Measurements from ENCODE around the gene RFX2. TPM values are rescaled to one million over a fixed set of nuclear protein-coding genes. Genes with fewer than 3 reads are reported as not detected.
"Not testable (repeated sequence)": the region's sequence is repeated elsewhere in the genome, so short reads cannot be mapped to it uniquely, and the experiment has no call there.

RFX2 gene
- total and polyA plus RNA-seq, 2 donors from 2014 or later: 4.6 to 12.6 TPM

GRCh38 chr19:6113616-6114188 lies 3.4 kb upstream of the RFX2 start:
- Histone ChIP-seq H3K4me3 (ENCODE audit: low read length in 3 of 3) (no peak overlapping the region), H3K9ac (ENCODE audit: low read length in 3 of 3) (no peak overlapping the region), H3K36me3 (ENCODE audit: control insufficient read depth in 2 of 3, insufficient read depth in 3 of 3, low read length in 3 of 3) (no peaks in the 10 kb centered on the region), H3K4me1 (ENCODE audit: control insufficient read depth in 2 of 3, insufficient read depth in 2 of 3, low read depth in 1 of 3, low read length in 3 of 3) (peaks cover 0 to 9% (median 0%) of the 10 kb centered on the region in 3 donors), H3K27me3 (ENCODE audit: control insufficient read depth, insufficient read depth, low read length) (no peaks in the 10 kb centered on the region), H3K27ac (ENCODE audit: low read depth in 2 of 2, low read length in 2 of 2) (no peak overlapping the region), H3K9me3 (ENCODE audit: control insufficient read depth in 2 of 3, insufficient read depth in 1 of 3, low read length in 3 of 3) (no peaks in the 10 kb centered on the region)
- TF ChIP-seq CTCF (IDR thresholded peaks at IDR 0.05; ENCODE audit: borderline replicate concordance, extremely low read depth, insufficient read depth): no peak
- no peak for DNase-seq
- intact Hi-C loops (cut with DNase I): no loop called here
- no peak for FAIRE-seq

- FAIRE-seq (no peak), DNase-seq (no peak)
- H3K9me3 ChIP-seq (ENCODE audit: control insufficient read depth in 2 of 3, insufficient read depth in 1 of 3, low read length in 3 of 3): no peaks in the 10 kb centered on the region
- no peaks in the 10 kb centered on the region for H3K27me3 ChIP-seq (ENCODE audit: control insufficient read depth, insufficient read depth, low read length)
- no peak for TF ChIP-seq CTCF (IDR thresholded peaks at IDR 0.05; ENCODE audit: borderline replicate concordance, extremely low read depth, insufficient read depth)
- intact Hi-C loops (cut with DNase I): no loop called here
- H3K4me1 ChIP-seq (ENCODE audit: control insufficient read depth in 2 of 3, insufficient read depth in 2 of 3, low read depth in 1 of 3, low read length in 3 of 3): peaks cover 0 to 9% (median 0%) of the 10 kb centered on the region in 3 donors
- H3K36me3 ChIP-seq (ENCODE audit: control insufficient read depth in 2 of 3, insufficient read depth in 3 of 3, low read length in 3 of 3): no peaks in the 10 kb centered on the region
- H3K9ac ChIP-seq (ENCODE audit: low read length in 3 of 3): peak overlapping the region in 1 of 3 donors; percentile 84
- no peak overlapping the region for H3K27ac ChIP-seq (ENCODE audit: low read depth in 2 of 2, low read length in 2 of 2)
- H3K4me3 ChIP-seq (ENCODE audit: low read length in 3 of 3): peak overlapping the region in 2 of 3 donors; percentile 60 to 72
Observed at GRCh38 chr19:6109947-6110346, 353 bp downstream of the RFX2 start.

GRCh38 chr19:6108721-6109633 lies 1.3 kb downstream of the RFX2 start:
- Histone ChIP-seq H3K27me3 (ENCODE audit: control insufficient read depth, insufficient read depth, low read length) (no peaks in the 10 kb centered on the region), H3K9me3 (ENCODE audit: control insufficient read depth in 2 of 3, insufficient read depth in 1 of 3, low read length in 3 of 3) (no peaks in the 10 kb centered on the region), H3K9ac (ENCODE audit: low read length in 3 of 3) (peak overlapping the region; percentile 32 to 84 (median 35)), H3K4me3 (ENCODE audit: low read length in 3 of 3) (peak overlapping the region; percentile 50 to 72 (median 60)), H3K27ac (ENCODE audit: low read depth in 2 of 2, low read length in 2 of 2) (peak overlapping the region; percentile 43 to 72), H3K36me3 (ENCODE audit: control insufficient read depth in 2 of 3, insufficient read depth in 3 of 3, low read length in 3 of 3) (no peaks in the 10 kb centered on the region), H3K4me1 (ENCODE audit: control insufficient read depth in 2 of 3, insufficient read depth in 2 of 3, low read depth in 1 of 3, low read length in 3 of 3) (peaks cover 0 to 9% (median 0%) of the 10 kb centered on the region in 3 donors)
- FAIRE-seq (no peak), DNase-seq (peak; percentile 58 to 83 (median 73))
- intact Hi-C loops (cut with DNase I): no loop called here
- TF ChIP-seq CTCF (IDR thresholded peaks at IDR 0.05; ENCODE audit: borderline replicate concordance, extremely low read depth, insufficient read depth): no peak

- H3K27ac ChIP-seq (ENCODE audit: low read depth in 2 of 2, low read length in 2 of 2); H3K9ac ChIP-seq (ENCODE audit: low read length in 3 of 3); H3K9me3 ChIP-seq (ENCODE audit: control insufficient read depth in 2 of 3, insufficient read depth in 1 of 3, low read length in 3 of 3); intact Hi-C loops (cut with DNase I); H3K27me3 ChIP-seq (ENCODE audit: control insufficient read depth, insufficient read depth, low read length); H3K36me3 ChIP-seq (ENCODE audit: control insufficient read depth in 2 of 3, insufficient read depth in 3 of 3, low read length in 3 of 3); H3K4me3 ChIP-seq (ENCODE audit: low read length in 3 of 3); H3K4me1 ChIP-seq (ENCODE audit: control insufficient read depth in 2 of 3, insufficient read depth in 2 of 3, low read depth in 1 of 3, low read length in 3 of 3); DNase-seq: not testable (repeated sequence)
- peak; percentile 92 for FAIRE-seq
Observed at GRCh38 chr19:6106643-6107294, 3.5 kb downstream of the RFX2 start.

Data from kidney (tissue), 14 donors.